H9 (cell line): ENCODE results near the gene NPC1L1. TPM values are rescaled to one million over a fixed set of nuclear protein-coding genes. Genes with fewer than 3 reads are reported as not detected.

Experiments used
- DNase-seq: peaks from one replicate; pipeline ENCODE4 v3.0.0-alpha.2; 2017
- H2AFZ ChIP-seq: one replicate; pipeline ENCODE4 v1.6.1; 2013; ENCODE audit warnings: mild to moderate bottlenecking, low read length, control low read depth, moderate library complexity
- H2AK5ac ChIP-seq: 2 replicates; pipeline ENCODE4 v1.6.1; 2013; ENCODE audit warnings: low read length, control low read depth, mixed read lengths; ENCODE audit not compliant: insufficient read length
- H2BK120ac ChIP-seq: one replicate; pipeline ENCODE4 v1.6.1; 2013; ENCODE audit warnings: low read depth, mild to moderate bottlenecking, low read length, control low read depth, inconsistent platforms; ENCODE audit not compliant: poor library complexity, severe bottlenecking
- H2BK12ac ChIP-seq: 2 replicates; pipeline ENCODE4 v1.6.1; 2013; ENCODE audit warnings: low read length, control low read depth, mixed read lengths, low read depth; ENCODE audit not compliant: insufficient read length
- H2BK15ac ChIP-seq: 2 replicates; pipeline ENCODE4 v1.6.1; 2013; ENCODE audit warnings: low read depth, low read length, control low read depth
- H2BK20ac ChIP-seq: one replicate; pipeline ENCODE4 v1.6.1; 2013; ENCODE audit warnings: low read depth, mild to moderate bottlenecking, low read length, control low read depth, inconsistent platforms; ENCODE audit not compliant: poor library complexity, severe bottlenecking
- H2BK5ac ChIP-seq: 2 replicates; pipeline ENCODE4 v1.6.1; 2013; ENCODE audit warnings: low read length, control low read depth, mixed read lengths; ENCODE audit not compliant: insufficient read length
- H3K14ac ChIP-seq: 2 replicates; pipeline ENCODE4 v1.6.1; 2013; ENCODE audit warnings: low read length, control low read depth; ENCODE audit not compliant: insufficient read depth
- H3K18ac ChIP-seq: 2 replicates; pipeline ENCODE4 v1.6.1; 2013; ENCODE audit warnings: low read depth, mild to moderate bottlenecking, mixed read lengths, low read length, control low read depth; ENCODE audit not compliant: insufficient read length
- H3K23ac ChIP-seq: 2 replicates; pipeline ENCODE4 v1.6.1; 2013; ENCODE audit warnings: low read length, control low read depth, mixed read lengths, low read depth; ENCODE audit not compliant: insufficient read length
- H3K23me2 ChIP-seq: 2 replicates; pipeline ENCODE4 v1.6.1; 2013; ENCODE audit warnings: low read depth, mild to moderate bottlenecking, mixed read lengths, low read length, control low read depth; ENCODE audit not compliant: insufficient read length, poor library complexity, severe bottlenecking
- H3K27ac ChIP-seq: 2 replicates; pipeline ENCODE4 v1.5.1; 2013; ENCODE audit warnings: low read length, control low read depth, mixed read lengths, low read depth; ENCODE audit not compliant: insufficient read length
- H3K27me3 ChIP-seq: 2 replicates; pipeline ENCODE4 v1.6.1; 2013; ENCODE audit warnings: low read length, control low read depth, inconsistent platforms; ENCODE audit not compliant: insufficient read depth
- H3K4ac ChIP-seq: 2 replicates; pipeline ENCODE4 v1.6.1; 2013; ENCODE audit warnings: low read depth, mild to moderate bottlenecking, control low read depth, inconsistent platforms, low read length, moderate library complexity
- H3K4me1 ChIP-seq: 2 replicates; pipeline ENCODE4 v1.6.1; 2013; ENCODE audit warnings: low read length, control low read depth, inconsistent platforms; ENCODE audit not compliant: insufficient read depth
- H3K4me2 ChIP-seq: 2 replicates; pipeline ENCODE4 v1.6.1; 2013; ENCODE audit warnings: low read length, control low read depth, mixed read lengths; ENCODE audit not compliant: insufficient read length, insufficient read depth
- H3K56ac ChIP-seq: 2 replicates; pipeline ENCODE4 v1.6.1; 2013; ENCODE audit warnings: low read depth, mild to moderate bottlenecking, mixed read lengths, low read length, control low read depth; ENCODE audit not compliant: insufficient read length
- H3K79me1 ChIP-seq: 2 replicates; pipeline ENCODE4 v1.6.1; 2013; ENCODE audit warnings: low read depth, mild to moderate bottlenecking, moderate library complexity, low read length, control low read depth, inconsistent platforms; ENCODE audit not compliant: insufficient read depth, poor library complexity, severe bottlenecking
- H3K79me2 ChIP-seq: 2 replicates; pipeline ENCODE4 v1.6.1; 2013; ENCODE audit warnings: low read length, control low read depth, inconsistent platforms; ENCODE audit not compliant: insufficient read depth
- H3K9ac ChIP-seq: 2 replicates; pipeline ENCODE4 v1.6.1; 2013; ENCODE audit warnings: low read length, control low read depth, mixed read lengths; ENCODE audit not compliant: insufficient read length; ENCODE audit errors: extremely low read depth
- H3K9me3 ChIP-seq: one replicate; pipeline ENCODE4 v1.6.1; 2013; ENCODE audit warnings: low read depth, low read length, inconsistent platforms; ENCODE audit not compliant: control insufficient read depth
- H3T11ph ChIP-seq: one replicate; pipeline ENCODE4 v1.6.1; 2013; ENCODE audit warnings: mild to moderate bottlenecking, low read length, control low read depth, inconsistent platforms
- H4K20me1 ChIP-seq: one replicate; pipeline ENCODE4 v1.6.1; 2013; ENCODE audit not compliant: control insufficient read depth, insufficient read length, insufficient read depth
- H4K5ac ChIP-seq: 2 replicates; pipeline ENCODE4 v1.6.1; 2013; ENCODE audit warnings: low read depth, mild to moderate bottlenecking, mixed read lengths, low read length, control low read depth; ENCODE audit not compliant: insufficient read length
- H4K8ac ChIP-seq: replicated peaks from 2 replicates; pipeline ENCODE4 v1.6.1; 2013; ENCODE audit warnings: low read length, control low read depth, mixed read lengths, low read depth; ENCODE audit not compliant: insufficient read length
- H4K91ac ChIP-seq: 2 replicates; pipeline ENCODE4 v1.6.1; 2013; ENCODE audit warnings: low read depth, mild to moderate bottlenecking, moderate library complexity, mixed read lengths, low read length, control low read depth; ENCODE audit not compliant: insufficient read length
- H3K27ac Mint-ChIP-seq, 3 experiments: 2 replicates in 2 of 3; 3 replicates in 1 of 3; pipeline ENCODE4 v1.8.0; 2020 to 2021; ENCODE audit warnings: mixed read lengths in 3 of 3, mild to moderate bottlenecking in 1 of 3, moderate library complexity in 1 of 3
- H3K27me3 Mint-ChIP-seq: 2 replicates; pipeline ENCODE4 v1.8.0; 2021; ENCODE audit warnings: low read depth, mild to moderate bottlenecking, moderate library complexity, mixed read lengths
- H3K36me3 Mint-ChIP-seq, 3 experiments: 2 replicates in 2 of 3; 3 replicates in 1 of 3; pipeline ENCODE4 v1.8.0; 2020 to 2021; ENCODE audit warnings: low read depth in 3 of 3, mixed read lengths in 3 of 3; ENCODE audit not compliant: insufficient read depth in 1 of 3
- H3K4me1 Mint-ChIP-seq, 2 experiments: 2 replicates each; pipeline ENCODE4 v1.8.0; 2020; ENCODE audit warnings: mixed read lengths in 2 of 2
- H3K4me3 Mint-ChIP-seq, 2 experiments: 2 replicates in 1 of 2; 3 replicates in 1 of 2; pipeline ENCODE4 v1.8.0; 2020 to 2021; ENCODE audit warnings: mild to moderate bottlenecking in 2 of 2, mixed read lengths in 2 of 2, moderate library complexity in 1 of 2
- H3K9me3 Mint-ChIP-seq, 2 experiments: 2 replicates in 1 of 2; 3 replicates in 1 of 2; pipeline ENCODE4 v1.8.0; 2020; ENCODE audit warnings: mild to moderate bottlenecking in 2 of 2, mixed read lengths in 2 of 2, moderate library complexity in 1 of 2
- CTCF ChIP-seq: fragments of 200-600 bp; sonication (generic); conservative IDR thresholded peaks from 3 replicates; pipeline ENCODE4 v1.8.0; 2021; ENCODE audit warnings: antibody characterized with exemption, mild to moderate bottlenecking
- WGBS: extraction: QIAGEN DNeasy Blood & Tissue Kit; methylation state at CpG from one replicate; pipeline ENCODE4 v1.1.7; 2013; ENCODE audit warnings: missing lambda C conversion rate, low lambda C conversion rate, mixed read lengths; ENCODE audit not compliant: insufficient read length; ENCODE audit errors: extremely low coverage; 5-methylcytosine and 5-hydroxymethylcytosine counted together
- total RNA-seq: library from RNA; stranded (reverse); gene quantifications from 2 replicates; pipeline ENCODE4 v1.2.1, GENCODE V29; 2021

NPC1L1 gene
- total RNA-seq, 1 experiment from 2014 or later = 0.11 TPM

DNA sequence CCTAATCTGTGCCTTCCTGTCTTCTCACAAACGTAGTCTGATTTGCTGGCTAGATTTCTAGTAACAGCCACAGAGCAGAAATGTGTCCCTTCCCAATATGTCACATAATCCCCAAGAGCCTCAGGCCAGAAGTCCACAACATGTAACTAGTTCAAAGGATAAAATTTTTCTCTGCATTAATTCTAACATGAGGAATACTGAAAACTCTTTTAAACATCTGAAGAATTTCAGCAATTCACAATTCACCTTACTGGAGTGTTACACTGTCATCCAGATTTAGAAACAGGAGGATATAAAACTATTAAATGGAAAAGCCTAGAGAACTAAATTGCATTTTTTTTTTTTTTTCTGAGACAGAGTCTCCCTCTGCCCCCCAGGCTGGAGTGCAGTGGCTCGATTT lies 35.1 kb upstream of the NPC1L1 start:
- Histone ChIP-seq H2BK120ac (no peak overlapping the region), H4K20me1 (no peaks in the 10 kb centered on the region), H3K9ac (no peak overlapping the region), H3K18ac (no peak overlapping the region), H3K79me1 (no peaks in the 10 kb centered on the region), H3K79me2 (peaks cover 11% of the 10 kb centered on the region; the same call in 1 of the 2 replicates), H2AK5ac (no peak overlapping the region), H3K56ac (no peak overlapping the region), H3K9me3 (no peaks in the 10 kb centered on the region), H3K27ac (no peak overlapping the region), H4K8ac (no peak overlapping the region), H3T11ph (no peak overlapping the region), H2BK12ac (no peak overlapping the region), H2BK5ac (no peak overlapping the region), H2BK15ac (no peak overlapping the region), H2AFZ (no peak overlapping the region), H4K5ac (no peak overlapping the region), H3K23ac (no peak overlapping the region), H3K23me2 (peaks cover 11% of the 10 kb centered on the region), H3K27me3 (no peaks in the 10 kb centered on the region), H2BK20ac (no peak overlapping the region), H3K14ac (no peak overlapping the region), H3K4me2 (no peak overlapping the region), H3K4me1 (0 out of 2 replicates have a peak, but pooled peaks cover 3% of the 10 kb centered on the region), H3K4ac (no peak overlapping the region), H4K91ac (no peak overlapping the region)
- no peaks in the 10 kb centered on the region for H3K9me3 Mint-ChIP-seq
- H3K27me3 Mint-ChIP-seq = no peaks in the 10 kb centered on the region; the same call in 1 of the 2 replicates
- H3K4me3 Mint-ChIP-seq = peak overlapping the region in 1 of 2 experiments; percentile 43; a peak in 2 of 5 replicates
- H3K27ac Mint-ChIP-seq = 0 out of 7 replicates have a peak overlapping the region, but pooled peaks of 2 of the 3 experiments have one; percentile 1 to 71
- peaks cover 41 to 66% (median 63%) of the 10 kb centered on the region in 3 experiments; a peak in 6 of 7 replicates for H3K36me3 Mint-ChIP-seq
- TF ChIP-seq CTCF = no peak
- WGBS = no CpG with 5 or more reads among the region's 2 CpGs
- no peak for DNase-seq
- peaks cover 22 to 29% of the 10 kb centered on the region in 2 experiments for H3K4me1 Mint-ChIP-seq
